GM12891 (cell line): ENCODE measurements around the gene SLC28A1.

Source experiments
- DNase-seq: peaks from one replicate; pipeline ENCODE4 v3.0.0; 2011; ENCODE audit warnings: low spot score; ENCODE audit not compliant: insufficient read length
- FAIRE-seq: peaks from 2 replicates; lab custom pipeline; 2011; peaks lifted over from hg19 to GRCh38; lab: Jason Lieb, UNC
- PAX5 ChIP-seq: IDR thresholded peaks from 2 replicates; pipeline ENCODE4 v1.6.1; 2011; ENCODE audit warnings: low read length, moderate library complexity, mild to moderate bottlenecking; ENCODE audit not compliant: insufficient read depth, severe bottlenecking
- POLR2A ChIP-seq: IDR thresholded peaks from 2 replicates; pipeline ENCODE4 v1.6.1; 2011; ENCODE audit warnings: low read depth, low read length, control low read depth
- POLR2AphosphoS5 ChIP-seq: IDR thresholded peaks from 2 replicates; pipeline ENCODE4 v1.6.1; 2011; ENCODE audit warnings: low read depth, low read length, control low read depth
- POU2F2 ChIP-seq: IDR thresholded peaks from 2 replicates; pipeline ENCODE4 v1.6.1; 2011; ENCODE audit warnings: low read depth, mild to moderate bottlenecking, control low read depth, low read length, moderate library complexity
- SPI1 ChIP-seq: IDR thresholded peaks from 2 replicates; pipeline ENCODE4 v1.6.1; 2011; ENCODE audit warnings: low read depth, low read length, control low read depth
- TAF1 ChIP-seq: IDR thresholded peaks from 2 replicates; pipeline ENCODE4 v1.6.1; 2011; ENCODE audit warnings: low read depth, low read length, control low read depth

SLC28A1 gene

GRCh38 chr15:84934942-84935729 lies 50.7 kb downstream of the SLC28A1 start:
- FAIRE-seq (no peak), DNase-seq (no peak)
- TF ChIP-seq POLR2A (no peak), TAF1 (no peak)

DNA sequence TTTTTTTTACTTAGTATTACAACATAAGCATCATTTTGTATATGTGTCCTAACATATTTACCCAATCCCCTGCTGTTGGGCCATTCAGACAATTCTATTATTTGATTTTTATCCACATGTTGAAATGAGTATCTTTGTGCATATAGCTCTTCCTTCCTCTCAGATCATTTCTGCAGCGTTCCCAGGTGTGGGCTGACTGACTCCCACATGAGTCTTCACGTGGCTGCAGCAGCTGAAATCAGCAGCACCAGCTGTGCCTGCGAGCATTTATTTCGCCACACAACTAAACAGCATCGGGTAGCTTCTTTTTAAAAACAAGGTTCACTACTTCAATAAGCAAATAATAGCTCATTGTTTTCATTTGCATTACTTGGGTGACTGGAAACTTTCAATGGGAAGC lies 52.7 kb downstream of the SLC28A1 start:
- DNase-seq (no peak), FAIRE-seq (no peak)
- TF ChIP-seq POLR2A: no peak
- TF ChIP-seq PAX5: no peak
- no peak for TF ChIP-seq SPI1
- no peak for TF ChIP-seq TAF1
- TF ChIP-seq POU2F2: no peak
- no peak for TF ChIP-seq POLR2AphosphoS5

GRCh38 chr15:84938726-84939125 lies 54.3 kb downstream of the SLC28A1 start:
- FAIRE-seq (no peak), DNase-seq (no peak)
- no peak for TF ChIP-seq PAX5

- no peak for FAIRE-seq
- TF ChIP-seq POU2F2: no peak
- TF ChIP-seq POLR2A: no peak
- no peak for TF ChIP-seq PAX5
- TF ChIP-seq POLR2AphosphoS5: no peak
- no peak for TF ChIP-seq TAF1
- no peak for TF ChIP-seq SPI1
- DNase-seq: no peak
Measured at GRCh38 chr15:84940399-84940798, 55.9 kb downstream of the SLC28A1 start.

DNA sequence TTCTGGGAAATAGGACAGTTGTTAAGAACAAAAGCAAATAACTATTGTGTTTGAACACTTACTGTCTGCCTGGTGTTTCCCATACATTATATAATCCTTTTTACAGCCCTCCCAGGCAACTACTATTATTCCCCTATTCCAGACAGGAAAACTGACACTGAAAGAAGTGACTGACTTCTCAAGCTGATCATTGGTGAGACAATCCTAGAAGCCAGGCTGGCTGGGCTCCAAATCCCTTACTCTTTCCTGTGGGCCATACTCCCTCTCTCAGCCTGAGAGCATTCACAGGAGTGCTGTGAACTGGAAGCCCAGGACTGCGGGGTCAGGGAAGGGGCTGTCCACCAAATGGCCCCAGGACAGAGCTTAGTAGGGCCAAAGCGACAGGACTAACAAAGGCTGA lies 58.0 kb downstream of the SLC28A1 start:
- DNase-seq: no peak
- no peak for TF ChIP-seq PAX5
- no peak for TF ChIP-seq POLR2A
- TF ChIP-seq POU2F2: no peak
- no peak for TF ChIP-seq TAF1
- no peak for TF ChIP-seq SPI1
- no peak for TF ChIP-seq POLR2AphosphoS5
- no peak for FAIRE-seq

DNA sequence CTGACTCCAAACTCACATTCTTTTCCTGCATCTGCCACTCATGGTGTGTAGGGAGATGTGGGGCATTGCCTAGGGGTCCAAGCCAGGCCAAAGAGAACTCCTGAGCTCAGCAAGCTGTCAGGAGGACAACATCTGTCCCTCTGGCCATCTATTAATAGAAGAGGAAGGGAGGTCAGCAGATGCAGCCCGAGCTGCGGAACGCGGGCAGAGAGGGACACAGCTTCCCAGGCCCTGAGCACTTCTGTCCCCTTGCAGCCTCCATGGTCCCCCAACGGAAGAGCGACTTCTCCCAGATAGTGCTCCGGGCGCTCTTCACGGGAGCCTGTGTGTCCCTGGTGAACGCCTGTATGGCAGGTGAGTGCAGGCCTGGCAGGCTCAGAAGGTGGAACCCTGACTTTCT lies 59.8 kb downstream of the SLC28A1 start:
- DNase-seq: no peak
- no peak for FAIRE-seq
- TF ChIP-seq POLR2A: no peak
- TF ChIP-seq POLR2AphosphoS5: no peak
- no peak for TF ChIP-seq PAX5
- TF ChIP-seq SPI1: no peak
- TF ChIP-seq TAF1: no peak

DNA sequence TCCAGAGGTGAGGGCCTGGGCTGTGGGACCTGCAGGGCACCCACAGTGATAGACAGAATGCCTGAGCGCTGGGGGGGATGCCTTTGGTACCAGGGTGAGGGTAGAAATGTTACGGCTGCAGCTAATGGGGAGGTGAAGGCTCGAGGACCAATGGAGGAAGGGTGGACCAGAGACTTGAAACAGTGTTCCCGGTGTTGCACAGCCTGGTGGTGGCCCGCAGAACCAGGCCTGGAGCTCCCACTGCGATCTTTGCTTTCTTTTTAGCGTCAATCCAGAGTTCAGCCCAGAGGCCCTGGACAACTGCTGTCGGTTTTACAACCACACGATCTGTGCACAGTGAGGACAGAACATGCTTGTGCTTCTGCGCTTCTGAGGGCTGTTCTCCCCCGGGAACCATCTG lies 60.4 kb downstream of the SLC28A1 start:
- TF ChIP-seq PAX5: no peak
- TF ChIP-seq POLR2AphosphoS5: no peak
- TF ChIP-seq TAF1: no peak
- TF ChIP-seq SPI1: no peak
- TF ChIP-seq POU2F2: no peak
- no peak for TF ChIP-seq POLR2A
- no peak for FAIRE-seq
- DNase-seq: no peak

DNA sequence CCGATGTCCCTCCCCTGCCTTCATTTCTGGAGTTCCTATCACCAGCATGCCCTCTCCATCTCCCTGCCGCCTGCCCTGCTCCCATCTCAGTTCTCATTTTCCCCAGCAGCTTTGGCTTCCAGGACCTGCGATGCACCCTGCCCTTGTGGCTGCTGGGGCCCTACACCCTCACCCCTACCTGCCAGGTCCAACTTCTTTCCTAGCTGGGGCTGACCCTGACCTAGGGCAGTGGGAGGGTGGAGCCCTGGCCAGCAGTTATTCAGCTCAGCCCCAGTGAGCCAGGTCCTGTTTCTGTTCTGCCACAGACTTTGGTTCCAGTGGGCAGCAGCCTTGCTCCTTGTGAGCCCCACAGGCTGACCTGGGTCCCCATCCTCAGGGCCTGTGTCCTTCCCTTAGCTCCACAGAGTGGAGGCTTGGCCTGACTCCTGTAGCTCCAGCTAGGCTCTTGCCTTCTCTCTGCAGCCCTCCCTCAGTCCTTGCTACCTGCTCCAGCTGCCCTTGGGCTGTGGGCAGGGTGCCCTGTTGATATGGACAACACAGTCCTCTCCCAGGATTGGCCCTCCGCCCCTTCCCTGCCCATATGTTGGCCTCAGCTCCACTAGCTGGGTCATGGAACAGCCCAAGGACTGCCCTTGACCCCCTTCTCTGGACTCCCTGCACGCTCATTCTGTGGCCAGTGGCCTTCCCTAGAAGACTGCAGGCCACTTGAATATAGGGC lies 62.5 kb downstream of the SLC28A1 start:
- FAIRE-seq (no peak), DNase-seq (no peak)
- TF ChIP-seq SPI1 (no peak), POLR2AphosphoS5 (no peak), TAF1 (no peak), PAX5 (no peak), POU2F2 (no peak), POLR2A (no peak)

GRCh38 chr15:84947947-84948830 lies 63.7 kb downstream of the SLC28A1 start:
- TF ChIP-seq POU2F2: no peak
- TF ChIP-seq POLR2A: no peak
- TF ChIP-seq PAX5: no peak
- TF ChIP-seq SPI1: no peak
- TF ChIP-seq POLR2AphosphoS5: no peak
- TF ChIP-seq TAF1: no peak
- FAIRE-seq (no peak), DNase-seq (no peak)
